GM10248 (cell line): ENCODE measurements around the gene STKLD1.

Source experiments
- CTCF ChIA-PET: fragments of 300-600 bp; sonication (Branson Sonifier 250); formaldehyde crosslinking; extraction: SDS; loops from one replicate; lab custom pipeline; 2021; ENCODE audit warnings: antibody characterized with exemption; lab: Yijun Ruan, JAX
- POLR2A ChIA-PET: fragments of 350-650 bp; sonication (Branson Sonifier 250); formaldehyde crosslinking; extraction: SDS; loops from one replicate; lab custom pipeline; 2020; ENCODE audit warnings: antibody characterized with exemption; lab: Yijun Ruan, JAX
- DNase-seq: peaks from one replicate; pipeline ENCODE4 v3.0.0; 2012; ENCODE audit errors: extremely low spot score
- TF ChIP-seq, protein P1 (sequence below): IDR thresholded peaks from 2 replicates; pipeline ENCODE4 v1.5.1; 2012; ENCODE audit warnings: mild to moderate bottlenecking, low read depth; ENCODE audit errors: extremely low read depth, missing control alignments, control extremely low read depth

STKLD1 gene

DNA sequence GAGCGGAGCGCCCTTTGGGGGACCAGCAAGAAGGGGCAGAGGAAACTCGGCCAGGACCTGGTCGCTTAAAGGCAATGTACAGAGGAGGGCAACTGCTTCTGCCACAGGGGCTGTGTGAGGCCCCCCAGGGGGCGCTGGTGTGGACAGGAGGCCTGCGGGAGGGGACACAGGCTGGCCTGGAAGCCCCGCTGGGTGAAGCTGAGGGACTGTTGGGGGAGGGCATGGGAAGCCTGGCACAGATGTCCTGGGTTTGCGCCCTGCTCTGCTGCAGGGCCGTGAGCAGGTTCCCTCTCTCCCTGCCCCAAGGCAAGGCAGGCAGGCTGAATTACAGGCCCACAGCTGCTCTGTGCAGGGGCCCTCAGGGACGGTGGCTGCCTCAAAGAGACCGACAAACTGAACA, 33.6 kb upstream of the STKLD1 start:
- TF ChIP-seq, protein P1, sequence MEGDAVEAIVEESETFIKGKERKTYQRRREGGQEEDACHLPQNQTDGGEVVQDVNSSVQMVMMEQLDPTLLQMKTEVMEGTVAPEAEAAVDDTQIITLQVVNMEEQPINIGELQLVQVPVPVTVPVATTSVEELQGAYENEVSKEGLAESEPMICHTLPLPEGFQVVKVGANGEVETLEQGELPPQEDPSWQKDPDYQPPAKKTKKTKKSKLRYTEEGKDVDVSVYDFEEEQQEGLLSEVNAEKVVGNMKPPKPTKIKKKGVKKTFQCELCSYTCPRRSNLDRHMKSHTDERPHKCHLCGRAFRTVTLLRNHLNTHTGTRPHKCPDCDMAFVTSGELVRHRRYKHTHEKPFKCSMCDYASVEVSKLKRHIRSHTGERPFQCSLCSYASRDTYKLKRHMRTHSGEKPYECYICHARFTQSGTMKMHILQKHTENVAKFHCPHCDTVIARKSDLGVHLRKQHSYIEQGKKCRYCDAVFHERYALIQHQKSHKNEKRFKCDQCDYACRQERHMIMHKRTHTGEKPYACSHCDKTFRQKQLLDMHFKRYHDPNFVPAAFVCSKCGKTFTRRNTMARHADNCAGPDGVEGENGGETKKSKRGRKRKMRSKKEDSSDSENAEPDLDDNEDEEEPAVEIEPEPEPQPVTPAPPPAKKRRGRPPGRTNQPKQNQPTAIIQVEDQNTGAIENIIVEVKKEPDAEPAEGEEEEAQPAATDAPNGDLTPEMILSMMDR: peak; percentile 22
- ChIA-PET CTCF (interaction anchor here (0.9 to 2.5 kb wide), 7 partner anchors 8 to 157 kb away, joined by 3 to 13 read pairs (median 3); no protein-coding TSS in a partner anchor), POLR2A (no interaction called here)
- no peak for DNase-seq

DNA sequence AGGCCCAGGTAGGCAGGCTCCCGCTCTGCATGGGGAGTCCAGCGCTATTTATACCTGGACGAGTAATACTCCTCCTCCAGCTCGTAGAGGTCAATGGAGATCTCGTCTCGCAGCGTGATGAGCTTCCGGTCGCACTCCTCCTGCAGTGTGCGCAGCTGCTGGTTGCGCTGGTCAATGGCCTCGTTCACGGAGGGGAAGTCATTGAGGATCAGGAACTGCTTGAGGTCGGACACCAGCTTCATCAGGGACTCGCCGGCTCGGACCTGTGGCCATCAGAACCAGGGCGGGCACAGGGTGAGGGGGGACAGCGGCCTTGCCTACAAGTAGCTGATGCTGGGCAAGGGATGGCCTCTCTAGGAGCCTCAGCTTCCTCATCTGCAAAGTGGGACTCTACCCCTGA, 32.1 kb upstream of the STKLD1 start:
- POLR2A ChIA-PET: no interaction called here

DNA sequence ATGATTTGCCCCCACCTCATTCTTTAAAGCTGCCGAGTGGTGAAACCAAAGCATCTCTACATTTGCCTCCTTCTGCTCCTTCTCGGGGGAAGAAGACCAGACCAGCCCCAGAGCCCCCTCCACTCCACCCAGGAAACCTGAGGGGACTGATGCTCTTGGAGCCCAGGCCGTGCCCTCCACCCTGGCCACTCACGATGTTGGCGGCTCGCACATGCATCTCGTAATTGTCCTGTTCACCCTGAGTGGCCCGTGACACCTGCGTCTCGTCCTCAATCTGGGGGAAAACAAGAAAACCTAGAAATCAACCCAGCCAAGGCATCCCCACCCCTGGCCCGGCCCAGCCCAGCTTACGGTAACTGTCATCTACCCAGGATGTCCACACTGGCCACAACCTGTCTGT, 31.2 kb upstream of the STKLD1 start:
- TF ChIP-seq, protein P1: no peak
- ChIA-PET CTCF (interaction anchor here (1.1 kb wide), 1 partner anchor 15 kb away, joined by 3 read pairs; no protein-coding TSS in a partner anchor), POLR2A (no interaction called here)
- no peak for DNase-seq

More for the DNA sequence above, 32.1 kb upstream of the STKLD1 start:
- CTCF ChIA-PET: interaction anchor here (1.1 to 1.4 kb wide), 2 partner anchors 11 to 14 kb away, joined by 3 to 4 read pairs; no protein-coding TSS in a partner anchor
- TF ChIP-seq, protein P1: no peak
- no peak for DNase-seq

DNA sequence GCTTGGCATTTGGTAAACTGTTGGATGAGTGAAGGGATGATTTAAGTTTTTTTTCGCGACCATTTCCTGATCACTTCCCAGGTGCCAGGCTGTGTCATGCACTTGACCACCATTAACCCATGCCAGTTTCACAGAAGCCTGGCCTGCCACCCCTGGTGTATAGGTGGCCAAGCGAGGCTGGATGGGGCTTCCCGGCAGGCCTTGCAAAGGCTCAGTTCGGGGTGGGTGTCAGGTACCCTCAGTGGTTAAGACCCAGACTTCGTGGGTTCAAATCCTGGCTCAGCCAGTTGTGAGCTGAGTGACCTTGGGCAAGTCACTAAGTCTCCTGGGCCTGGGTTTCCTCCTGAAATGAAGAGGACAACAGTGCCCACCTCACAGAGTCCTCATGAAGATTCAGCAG, 30.6 kb upstream of the STKLD1 start:
- ChIA-PET CTCF (no interaction called here), POLR2A (no interaction called here)
- TF ChIP-seq, protein P1: no peak
- DNase-seq: no peak

DNA sequence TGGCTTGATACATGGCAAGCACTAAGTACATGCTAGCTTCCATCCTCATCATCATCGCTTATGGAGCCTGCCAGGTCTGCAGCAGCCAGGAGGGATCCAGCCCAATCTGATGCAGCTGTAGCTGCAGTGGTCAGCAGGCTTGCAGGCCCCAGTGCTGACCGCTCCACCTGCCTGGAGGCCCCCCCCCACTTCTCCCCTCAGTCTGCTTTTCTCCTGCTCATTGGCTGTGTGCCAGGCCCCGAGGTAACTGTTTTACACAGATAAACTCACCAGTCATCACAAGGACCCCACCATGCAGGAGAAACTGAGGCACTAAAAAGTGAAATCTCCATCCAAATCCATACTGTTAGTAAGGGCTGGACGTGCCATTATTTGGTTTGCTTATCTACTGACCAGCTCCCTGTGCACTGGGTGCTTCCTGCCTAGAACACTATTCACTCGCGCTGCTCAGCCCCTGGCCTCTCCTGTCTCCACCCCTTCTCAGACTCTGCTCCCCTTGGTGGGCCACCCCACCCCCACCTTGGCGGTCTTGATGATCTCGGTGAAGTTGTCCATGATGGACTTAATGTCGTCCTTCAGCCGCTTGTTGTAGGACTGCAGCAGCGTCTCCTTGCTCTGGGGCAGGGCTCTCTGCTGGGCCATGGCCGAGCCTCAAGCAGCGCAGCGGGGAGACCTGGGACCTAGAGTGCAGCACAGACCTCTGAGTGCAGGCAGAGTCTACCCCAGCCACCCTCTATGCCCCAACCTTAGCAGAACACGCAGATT, 30.0 kb upstream of the STKLD1 start:
- TF ChIP-seq, protein P1: no peak
- CTCF ChIA-PET: no interaction called here
- DNase-seq: no peak
- POLR2A ChIA-PET: interaction anchor here (0.6 to 2.2 kb wide), 2 partner anchors 11 to 14 kb away, joined by 3 to 14 read pairs; partner anchors contain the start of genes SURF1 and SURF2

DNA sequence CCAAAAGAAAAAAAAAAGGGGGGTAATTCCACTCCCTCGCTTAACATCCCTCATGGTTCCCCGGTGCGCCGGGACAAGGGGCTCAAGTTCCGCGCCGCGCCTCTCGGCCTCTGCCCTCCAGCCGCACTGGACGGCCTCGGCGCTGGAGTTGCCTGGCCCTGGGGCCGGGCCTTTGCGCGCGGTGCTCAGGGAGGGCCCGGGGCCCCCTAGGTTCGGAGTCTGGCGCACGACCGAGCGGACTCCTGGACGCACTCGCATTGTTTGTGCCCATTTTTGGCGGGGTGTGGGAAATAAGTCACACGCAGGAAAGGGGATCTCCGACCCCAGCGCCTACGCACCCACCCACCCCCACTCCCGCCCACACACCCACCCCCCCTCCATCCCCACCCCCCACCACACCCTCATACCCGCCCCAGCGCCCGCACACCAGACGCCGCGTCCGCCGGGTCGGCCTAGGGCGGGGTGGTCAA, 28.6 kb upstream of the STKLD1 start:
- ChIA-PET POLR2A (interaction anchor here (0.7 to 2.2 kb wide), 11 partner anchors 8 to 677 kb away, joined by 3 to 14 read pairs (median 4); partner anchors contain the start of genes GTF3C4, GTF3C5, STKLD1 and SURF1), CTCF (no interaction called here)
- TF ChIP-seq, protein P1: no peak
- peak; percentile 75 for DNase-seq
